Thyroid gland (tissue), 4 donors: Measurements from ENCODE around the gene RBM15. TPM values are rescaled to one million over a fixed set of nuclear protein-coding genes. Genes with fewer than 3 reads are reported as not detected.

Source experiments
- DNase-seq, 2 donors: peaks; one replicate each; pipeline ENCODE4 v3.0.0-alpha.2; 2019
- H3K27ac ChIP-seq, 3 donors: fragments of 200-600 bp; sonication (generic); 1 replicate in 2 of 3; 2 replicates in 1 of 3; pipeline ENCODE4 v1.5.1; 2016 to 2019; ENCODE audit warnings: mild to moderate bottlenecking in 1 of 3, moderate library complexity in 1 of 3
- H3K27me3 ChIP-seq: fragments of 200-600 bp; sonication (generic); one replicate; pipeline ENCODE4 v1.5.1; 2019
- H3K36me3 ChIP-seq, 2 donors: fragments of 200-600 bp; sonication (generic); one replicate each; pipeline ENCODE4 v1.5.1; 2016 to 2019
- H3K4me1 ChIP-seq, 2 donors: fragments of 200-600 bp; sonication (generic); one replicate each; pipeline ENCODE4 v1.5.1; 2017 to 2019
- H3K4me3 ChIP-seq, 3 donors: fragments of 200-600 bp; sonication (generic); replicated peaks in 1 of 3; 1 replicate in 2 of 3; 2 replicates in 1 of 3; pipeline ENCODE4 v1.5.1; 2016; ENCODE audit warnings: mild to moderate bottlenecking in 1 of 3
- H3K9me3 ChIP-seq: fragments of 200-600 bp; sonication (generic); one replicate; pipeline ENCODE4 v1.5.1; 2017
- POLR2A ChIP-seq, 2 donors: fragments of 450-650 bp; IDR thresholded peaks; one replicate each; pipeline ENCODE4 v1.6.1; 2017; ENCODE audit warnings: antibody characterized with exemption in 2 of 2, mild to moderate bottlenecking in 2 of 2, moderate library complexity in 1 of 2
- WGBS, 2 donors: methylation state at CpG; one replicate each; pipeline ENCODE4 v1.1.5; 2017; 5-methylcytosine and 5-hydroxymethylcytosine counted together
- intact Hi-C: fragments of 100-400 bp; cut with DNase I; formaldehyde crosslinking; loops from one replicate; pipeline ENCODE4 v1.15.1; 2023
- total RNA-seq, 4 donors: library from RNA; depleted of rRNA; stranded (reverse); fragments of >200 nt; gene quantifications; one replicate each; pipeline ENCODE4 v1.2.3, GENCODE V29; 2016
- TF ChIP-seq, protein P1 (sequence below), 6 experiments: fragments of 200-600 bp in 3 of 6; fragments of 450-650 bp in 3 of 6; sonication (generic) in 3 of 6; IDR thresholded peaks; one replicate each; pipeline ENCODE4 v1.5.1; 2016 to 2019; ENCODE audit warnings: antibody characterized with exemption in 6 of 6, mild to moderate bottlenecking in 2 of 6, inconsistent platforms in 1 of 6, moderate library complexity in 1 of 6

RBM15 gene
- total RNA-seq, 4 donors from 2014 or later: 38.4 to 59.8 (median 40.7) TPM

DNA sequence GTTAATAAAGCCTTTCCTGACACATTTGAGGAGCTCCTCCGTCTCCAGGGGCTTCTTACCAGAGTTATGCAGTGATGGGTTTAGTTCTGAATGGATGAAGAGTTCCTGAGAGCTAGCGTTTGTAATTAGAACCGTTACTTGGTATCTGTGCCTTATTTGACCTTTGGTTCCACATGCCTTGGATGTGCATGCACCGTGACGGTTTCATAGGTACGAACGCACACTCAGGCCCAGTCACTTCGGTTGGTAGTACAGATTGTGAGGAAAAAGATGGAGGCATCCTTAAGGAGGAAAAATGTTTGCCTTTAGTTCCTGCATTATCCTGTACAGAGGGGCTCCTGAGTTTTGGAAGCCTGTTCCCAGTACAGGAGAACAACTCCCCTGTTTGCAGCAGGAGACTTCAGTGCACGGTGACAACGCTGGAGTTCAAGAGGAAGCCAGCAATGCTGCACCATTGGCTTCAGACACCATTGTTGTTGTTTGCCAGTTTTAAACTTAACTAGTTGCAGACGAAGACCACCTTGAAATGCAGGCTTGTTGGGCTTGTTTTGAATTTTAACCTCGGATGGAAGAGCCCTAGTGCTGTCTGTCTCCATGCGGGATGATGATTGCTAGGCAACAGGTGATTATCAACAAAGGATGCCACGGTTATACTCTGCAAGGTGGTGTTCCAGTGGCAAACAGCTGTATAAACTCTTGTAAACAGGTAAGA is 8.2 kb downstream of the RBM15 start:
- H3K4me3 ChIP-seq: no peak overlapping the region

DNA sequence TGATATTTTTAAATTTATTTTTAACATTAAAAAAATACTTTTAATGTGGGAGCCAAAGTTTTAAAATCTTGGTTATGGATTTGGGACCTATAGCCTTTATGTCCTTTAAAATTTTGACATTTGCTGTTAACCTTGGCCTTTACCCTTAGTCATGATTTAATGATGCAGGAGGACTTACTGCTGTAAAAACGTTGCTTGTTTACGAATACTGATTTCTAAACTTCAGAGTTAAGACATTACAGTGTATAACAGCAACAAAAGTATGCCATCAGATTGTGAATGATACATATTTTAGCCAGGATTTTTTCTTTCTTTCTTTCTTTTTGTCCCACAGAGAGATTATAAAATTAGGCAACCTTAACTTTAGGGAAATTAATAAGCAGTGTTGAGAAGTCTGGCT is 8.9 kb downstream of the RBM15 start:
- DNase-seq: no peak
- TF ChIP-seq, protein P1, sequence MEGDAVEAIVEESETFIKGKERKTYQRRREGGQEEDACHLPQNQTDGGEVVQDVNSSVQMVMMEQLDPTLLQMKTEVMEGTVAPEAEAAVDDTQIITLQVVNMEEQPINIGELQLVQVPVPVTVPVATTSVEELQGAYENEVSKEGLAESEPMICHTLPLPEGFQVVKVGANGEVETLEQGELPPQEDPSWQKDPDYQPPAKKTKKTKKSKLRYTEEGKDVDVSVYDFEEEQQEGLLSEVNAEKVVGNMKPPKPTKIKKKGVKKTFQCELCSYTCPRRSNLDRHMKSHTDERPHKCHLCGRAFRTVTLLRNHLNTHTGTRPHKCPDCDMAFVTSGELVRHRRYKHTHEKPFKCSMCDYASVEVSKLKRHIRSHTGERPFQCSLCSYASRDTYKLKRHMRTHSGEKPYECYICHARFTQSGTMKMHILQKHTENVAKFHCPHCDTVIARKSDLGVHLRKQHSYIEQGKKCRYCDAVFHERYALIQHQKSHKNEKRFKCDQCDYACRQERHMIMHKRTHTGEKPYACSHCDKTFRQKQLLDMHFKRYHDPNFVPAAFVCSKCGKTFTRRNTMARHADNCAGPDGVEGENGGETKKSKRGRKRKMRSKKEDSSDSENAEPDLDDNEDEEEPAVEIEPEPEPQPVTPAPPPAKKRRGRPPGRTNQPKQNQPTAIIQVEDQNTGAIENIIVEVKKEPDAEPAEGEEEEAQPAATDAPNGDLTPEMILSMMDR (IDR thresholded peaks at IDR 0.05): no peak
- no peak for TF ChIP-seq POLR2A (IDR thresholded peaks at IDR 0.05)
- 55 to 65% methylated on average over 2 of the region's 2 CpGs for WGBS, 2 donors

More for the DNA sequence above, 8.2 kb downstream of the RBM15 start:
- TF ChIP-seq, protein P1 (IDR thresholded peaks at IDR 0.05): no peak
- no peak for TF ChIP-seq POLR2A (IDR thresholded peaks at IDR 0.05)
- intact Hi-C loops: no loop called here
- no peak for DNase-seq
- 59 to 71% methylated on average over 14 of the region's 14 CpGs for WGBS, 2 donors
- H3K36me3 ChIP-seq: no peaks in the 10 kb centered on the region
- H3K27ac ChIP-seq: no peak overlapping the region
- H3K9me3 ChIP-seq: no peaks in the 10 kb centered on the region
- H3K4me1 ChIP-seq: peaks cover 35 to 40% of the 10 kb centered on the region in 2 donors
- H3K27me3 ChIP-seq: no peaks in the 10 kb centered on the region

DNA sequence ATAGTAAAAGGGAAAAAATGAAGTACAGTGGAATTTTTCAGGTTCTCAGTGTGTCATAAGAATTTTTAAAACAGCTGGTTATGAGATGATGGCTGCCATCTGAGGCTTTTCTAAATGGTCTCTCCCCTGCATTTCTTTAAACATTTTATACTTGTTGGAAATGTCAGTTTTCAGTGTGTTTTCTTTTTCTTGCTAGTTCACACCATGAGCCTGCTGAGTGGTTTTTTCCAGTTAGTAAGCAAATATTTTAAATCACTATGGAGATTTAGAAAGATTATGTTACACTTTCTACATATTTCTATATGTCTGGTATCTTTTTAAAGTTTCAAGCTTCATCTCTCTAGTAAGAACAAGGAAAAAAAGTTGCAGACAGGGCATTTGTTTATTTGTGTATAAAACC is 9.6 kb downstream of the RBM15 start:
- no peaks in the 10 kb centered on the region for H3K36me3 ChIP-seq
- H3K27me3 ChIP-seq: no peaks in the 10 kb centered on the region
- H3K9me3 ChIP-seq: no peaks in the 10 kb centered on the region
- no peak overlapping the region for H3K27ac ChIP-seq
- DNase-seq: no peak
- no peak for TF ChIP-seq POLR2A (IDR thresholded peaks at IDR 0.05)
- TF ChIP-seq, protein P1 (IDR thresholded peaks at IDR 0.05): no peak
- intact Hi-C loops: no loop called here
- peaks cover 23 to 27% of the 10 kb centered on the region in 2 donors for H3K4me1 ChIP-seq
- H3K4me3 ChIP-seq: no peak overlapping the region

More for the DNA sequence above, 8.9 kb downstream of the RBM15 start:
- Histone ChIP-seq H3K4me3 (no peak overlapping the region), H3K27me3 (no peaks in the 10 kb centered on the region), H3K9me3 (no peaks in the 10 kb centered on the region), H3K36me3 (no peaks in the 10 kb centered on the region), H3K4me1 (peaks cover 28 to 33% of the 10 kb centered on the region in 2 donors), H3K27ac (no peak overlapping the region)
- intact Hi-C loops: no loop called here

DNA sequence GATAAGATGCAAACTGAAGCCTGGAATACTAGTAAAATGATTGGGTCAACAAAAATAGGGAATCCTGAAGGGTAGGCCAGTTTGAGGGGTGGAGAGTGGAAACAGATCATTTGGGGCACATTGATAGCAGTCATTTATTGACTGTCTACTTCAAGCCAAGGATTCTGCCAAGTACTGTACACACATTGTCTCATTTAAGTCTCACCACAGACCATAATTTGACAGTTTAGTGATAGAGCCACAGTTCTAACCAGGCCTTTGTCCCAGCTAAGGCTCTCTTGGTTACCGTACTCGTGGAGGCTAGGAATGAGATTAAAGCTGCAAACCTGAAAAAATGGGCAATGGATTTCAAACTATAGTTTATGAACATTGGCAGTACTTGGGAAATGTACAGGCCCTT is 11.2 kb downstream of the RBM15 start:
- Histone ChIP-seq H3K36me3 (no peaks in the 10 kb centered on the region), H3K27me3 (no peaks in the 10 kb centered on the region), H3K9me3 (no peaks in the 10 kb centered on the region), H3K27ac (no peak overlapping the region), H3K4me1 (peaks cover 13 to 24% of the 10 kb centered on the region in 2 donors), H3K4me3 (no peak overlapping the region)
- intact Hi-C loops: no loop called here
- no peak for DNase-seq
- WGBS, 2 donors: 93 to 98% methylated on average over 2 of the region's 2 CpGs
- TF ChIP-seq POLR2A (IDR thresholded peaks at IDR 0.05): no peak
- TF ChIP-seq, protein P1 (IDR thresholded peaks at IDR 0.05): no peak

DNA sequence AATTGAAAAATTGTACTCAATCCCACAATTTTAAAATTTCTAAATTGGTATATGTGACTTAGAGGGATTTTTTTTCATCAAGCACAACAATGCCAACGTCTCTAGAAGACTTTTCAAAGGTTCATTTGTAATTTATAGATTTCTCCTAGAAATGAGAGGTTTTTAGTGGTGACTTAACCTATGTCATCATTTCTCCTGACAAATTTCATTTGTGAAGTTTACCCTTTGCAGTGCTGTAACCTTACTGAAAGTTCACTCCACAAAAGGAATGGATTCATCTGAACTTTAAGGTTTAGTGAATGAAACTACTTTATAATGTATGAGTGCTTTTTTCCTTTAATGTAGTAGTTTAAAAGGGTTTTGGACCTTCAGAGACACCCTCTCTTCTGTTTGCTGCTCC is 16.1 kb downstream of the RBM15 start:
- Histone ChIP-seq H3K27me3 (no peaks in the 10 kb centered on the region), H3K9me3 (no peaks in the 10 kb centered on the region), H3K27ac (peak overlapping the region in 1 of 3 donors; percentile 15), H3K36me3 (no peaks in the 10 kb centered on the region), H3K4me1 (peaks cover 0 to 12% of the 10 kb centered on the region in 2 donors), H3K4me3 (no peak overlapping the region)
- intact Hi-C loops: no loop called here
- DNase-seq: no peak
- 77 to 80% methylated on average over 1 of the region's 1 CpG for WGBS, 2 donors
- TF ChIP-seq, protein P1 (IDR thresholded peaks at IDR 0.05): no peak
